Stomach (tissue), 9 donors: ENCODE data around the gene F7. TPM values are rescaled to one million over a fixed set of nuclear protein-coding genes. Genes with fewer than 3 reads are reported as not detected.

Experiments
- DNase-seq, 2 donors: peaks; one replicate each; pipeline versions ENCODE4 v3.0.0 to v3.0.0-alpha.2; 2013 to 2019
- H3K27ac ChIP-seq, 5 donors: fragments of 200-600 bp in 4 of 5; sonication (generic) in 4 of 5; one replicate each; pipeline ENCODE4 v1.5.1; 2013 to 2019; ENCODE audit warnings: mild to moderate bottlenecking in 1 of 5, moderate library complexity in 1 of 5
- H3K27me3 ChIP-seq, 3 donors: fragments of 200-600 bp; sonication (generic); one replicate each; pipeline ENCODE4 v1.5.1; 2017 to 2019; ENCODE audit warnings: mixed run types in 1 of 3
- H3K36me3 ChIP-seq, 4 donors: fragments of 200-600 bp; sonication (generic); 1 replicate in 3 of 4; 2 replicates in 1 of 4; pipeline ENCODE4 v1.5.1; 2016 to 2019
- H3K4me1 ChIP-seq, 4 donors: fragments of 200-600 bp; sonication (generic); one replicate each; pipeline ENCODE4 v1.5.1; 2016 to 2019
- H3K4me3 ChIP-seq, 4 donors: fragments of 200-600 bp; sonication (generic) in 3 of 4; one replicate each; pipeline ENCODE4 v1.5.1; 2016 to 2019; ENCODE audit warnings: mild to moderate bottlenecking in 1 of 4
- H3K9me3 ChIP-seq, 4 donors: fragments of 200-600 bp; sonication (generic); one replicate each; pipeline ENCODE4 v1.5.1; 2016 to 2019
- EP300 ChIP-seq: sonication (generic); formaldehyde crosslinking; IDR thresholded peaks from one replicate; pipeline ENCODE4 v1.6.1; 2017; ENCODE audit warnings: antibody characterized with exemption
- POLR2A ChIP-seq, 4 donors: fragments of 450-650 bp; IDR thresholded peaks; one replicate each; pipeline ENCODE4 v1.6.1; 2016; ENCODE audit warnings: antibody characterized with exemption in 4 of 4, control low read depth in 2 of 4, mild to moderate bottlenecking in 1 of 4, moderate library complexity in 1 of 4
- POLR2AphosphoS5 ChIP-seq, 3 donors: sonication (generic); formaldehyde crosslinking; IDR thresholded peaks; one replicate each; pipeline ENCODE4 v1.6.1; 2016; ENCODE audit warnings: antibody characterized with exemption in 3 of 3
- WGBS, 5 donors: extraction: QIAGEN DNeasy Blood & Tissue Kit in 3 of 5; methylation state at CpG; one replicate each; pipeline versions ENCODE4 v1.1.5 to v1.1.7; 2013 to 2018; 5-methylcytosine and 5-hydroxymethylcytosine counted together
- intact Hi-C: fragments of 100-400 bp; cut with DNase I; formaldehyde crosslinking; loops from one replicate; pipeline ENCODE4 v1.15.1; 2023; ENCODE audit warnings: low total_unique reads
- polyA plus RNA-seq, 3 donors: library from polyadenylated mRNA; stranded (reverse); fragments of 200-250 nt; gene quantifications; one replicate each; pipeline ENCODE4 v1.2.3, GENCODE V29; 2013
- total RNA-seq, 5 donors: library from RNA; depleted of rRNA; stranded (reverse); fragments of >200 nt; gene quantifications; one replicate each; pipeline versions ENCODE4 v1.1.0 to v1.2.3, GENCODE V29; 2014 to 2016
- TF ChIP-seq, protein P1 (sequence below), 7 experiments: fragments of 450-650 bp in 4 of 7; fragments of 200-600 bp in 3 of 7; sonication (generic) in 3 of 7; IDR thresholded peaks; one replicate each; pipeline ENCODE4 v1.5.1; 2016 to 2019; ENCODE audit warnings: antibody characterized with exemption in 7 of 7, control low read depth in 2 of 7, mild to moderate bottlenecking in 1 of 7
- donor health status: healthy with polysubstance abuse.
- donor health status: Bipolar disorder and iron deficiency.
- donor health status: healthy.

Gene F7
- total and polyA plus RNA-seq, 8 donors = 0.10 TPM; not detected in 7

DNA sequence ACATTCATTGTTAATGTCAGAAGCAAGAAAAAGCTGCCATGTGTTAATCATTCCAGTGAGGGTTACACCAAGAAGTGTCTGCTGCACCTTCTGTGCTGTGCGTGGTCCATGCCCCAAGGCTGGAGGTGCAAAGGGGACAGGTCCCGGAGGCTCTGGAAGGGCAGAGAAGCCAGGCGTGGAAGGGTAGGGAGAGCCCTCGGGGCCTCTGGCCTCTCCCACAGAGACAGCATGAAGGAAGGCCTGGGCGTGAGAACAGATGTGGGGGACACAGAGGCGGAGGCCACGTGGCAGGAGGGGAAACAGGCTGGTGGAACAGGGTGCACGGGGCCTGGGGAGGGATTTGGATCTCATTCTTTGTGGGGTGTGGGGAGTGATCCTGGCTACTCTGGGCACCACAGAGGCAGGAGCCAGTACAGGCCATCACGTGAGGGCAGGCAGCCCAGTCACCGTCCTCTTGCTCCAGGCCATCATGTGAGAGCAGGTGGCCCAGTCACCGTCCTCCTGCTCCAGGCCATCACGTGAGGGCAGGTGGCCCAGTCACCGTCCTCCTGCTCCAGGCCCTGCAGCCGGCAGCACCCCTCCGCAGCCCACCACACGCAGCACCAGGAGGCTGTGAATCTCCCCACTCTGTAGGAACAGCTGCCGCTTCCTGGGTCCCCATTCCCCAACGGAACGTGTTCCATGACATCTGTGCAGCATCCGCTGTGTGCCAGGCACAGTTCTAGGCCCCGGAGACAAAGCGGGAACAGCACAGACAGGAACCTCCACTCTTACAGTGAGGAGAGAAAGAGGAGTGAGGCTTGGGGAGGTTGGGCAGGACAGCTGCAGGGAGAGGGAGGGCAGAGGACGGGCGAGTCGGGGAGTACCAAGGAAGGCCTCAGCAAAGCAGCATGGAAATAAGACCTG lies 10.2 kb upstream of the F7 start:
- TF ChIP-seq POLR2A (IDR thresholded peaks at IDR 0.05) = no peak
- 90 to 93% (median 91%) methylated on average over 22 to 25 of the region's 25 CpGs for WGBS, 5 donors
- Histone ChIP-seq H3K27me3 (peaks cover 0 to 34% (median 0%) of the 10 kb centered on the region in 3 donors), H3K4me1 (no peaks in the 10 kb centered on the region), H3K27ac (no peak overlapping the region), H3K4me3 (no peak overlapping the region), H3K36me3 (peaks cover 0 to 40% (median 26%) of the 10 kb centered on the region in 4 donors), H3K9me3 (no peaks in the 10 kb centered on the region)
- DNase-seq = no peak
- intact Hi-C loops = no loop called here

DNA sequence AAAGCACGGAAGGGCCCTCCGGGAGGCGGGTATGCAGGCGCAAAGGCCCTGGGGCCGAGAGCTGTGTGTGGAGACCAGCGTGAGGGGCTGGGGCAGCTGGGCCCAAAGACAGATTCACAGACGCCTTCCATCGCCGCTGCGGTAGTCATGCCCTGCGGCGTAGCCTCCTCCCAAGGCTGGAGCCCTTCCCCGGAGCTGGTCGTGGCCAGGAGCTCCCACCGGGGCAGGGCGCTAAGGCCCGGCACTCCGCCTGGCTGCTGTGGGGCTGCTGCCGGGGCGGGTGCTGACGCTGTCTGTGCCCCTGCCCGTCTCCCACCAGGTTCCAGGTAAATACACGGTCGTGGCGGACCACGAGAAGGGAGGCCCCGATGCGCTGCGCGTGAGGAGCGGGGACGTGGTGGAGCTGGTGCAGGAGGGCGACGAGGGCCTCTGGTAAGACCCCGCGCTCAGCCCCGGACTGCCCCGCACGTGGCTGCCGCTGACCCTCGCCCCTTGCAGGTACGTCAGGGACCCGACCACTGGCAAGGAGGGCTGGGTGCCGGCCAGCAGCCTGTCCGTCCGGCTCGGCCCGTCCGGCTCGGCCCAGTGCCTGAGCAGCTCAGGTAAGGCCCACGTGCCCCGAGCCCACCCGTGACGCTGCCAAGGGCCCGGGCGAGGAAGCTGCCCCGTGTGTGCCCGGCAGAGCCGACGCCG lies 9.4 kb upstream of the F7 start:
- no peak overlapping the region for H3K27ac ChIP-seq
- peaks cover 0 to 32% (median 19%) of the 10 kb centered on the region in 4 donors for H3K36me3 ChIP-seq
- WGBS, 5 donors = 91 to 94% (median 93%) methylated on average over 51 to 61 of the region's 61 CpGs
- H3K27me3 ChIP-seq = peaks cover 0 to 34% (median 0%) of the 10 kb centered on the region in 3 donors
- no peaks in the 10 kb centered on the region for H3K4me1 ChIP-seq
- no peak for TF ChIP-seq EP300
- TF ChIP-seq POLR2A (IDR thresholded peaks at IDR 0.05) = no peak
- no peak for TF ChIP-seq POLR2AphosphoS5 (IDR thresholded peaks at IDR 0.05)
- TF ChIP-seq, protein P1, sequence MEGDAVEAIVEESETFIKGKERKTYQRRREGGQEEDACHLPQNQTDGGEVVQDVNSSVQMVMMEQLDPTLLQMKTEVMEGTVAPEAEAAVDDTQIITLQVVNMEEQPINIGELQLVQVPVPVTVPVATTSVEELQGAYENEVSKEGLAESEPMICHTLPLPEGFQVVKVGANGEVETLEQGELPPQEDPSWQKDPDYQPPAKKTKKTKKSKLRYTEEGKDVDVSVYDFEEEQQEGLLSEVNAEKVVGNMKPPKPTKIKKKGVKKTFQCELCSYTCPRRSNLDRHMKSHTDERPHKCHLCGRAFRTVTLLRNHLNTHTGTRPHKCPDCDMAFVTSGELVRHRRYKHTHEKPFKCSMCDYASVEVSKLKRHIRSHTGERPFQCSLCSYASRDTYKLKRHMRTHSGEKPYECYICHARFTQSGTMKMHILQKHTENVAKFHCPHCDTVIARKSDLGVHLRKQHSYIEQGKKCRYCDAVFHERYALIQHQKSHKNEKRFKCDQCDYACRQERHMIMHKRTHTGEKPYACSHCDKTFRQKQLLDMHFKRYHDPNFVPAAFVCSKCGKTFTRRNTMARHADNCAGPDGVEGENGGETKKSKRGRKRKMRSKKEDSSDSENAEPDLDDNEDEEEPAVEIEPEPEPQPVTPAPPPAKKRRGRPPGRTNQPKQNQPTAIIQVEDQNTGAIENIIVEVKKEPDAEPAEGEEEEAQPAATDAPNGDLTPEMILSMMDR (IDR thresholded peaks at IDR 0.05) = no peak
- no peak overlapping the region for H3K4me3 ChIP-seq
- intact Hi-C loops = no loop called here
- no peaks in the 10 kb centered on the region for H3K9me3 ChIP-seq
- DNase-seq = no peak

DNA sequence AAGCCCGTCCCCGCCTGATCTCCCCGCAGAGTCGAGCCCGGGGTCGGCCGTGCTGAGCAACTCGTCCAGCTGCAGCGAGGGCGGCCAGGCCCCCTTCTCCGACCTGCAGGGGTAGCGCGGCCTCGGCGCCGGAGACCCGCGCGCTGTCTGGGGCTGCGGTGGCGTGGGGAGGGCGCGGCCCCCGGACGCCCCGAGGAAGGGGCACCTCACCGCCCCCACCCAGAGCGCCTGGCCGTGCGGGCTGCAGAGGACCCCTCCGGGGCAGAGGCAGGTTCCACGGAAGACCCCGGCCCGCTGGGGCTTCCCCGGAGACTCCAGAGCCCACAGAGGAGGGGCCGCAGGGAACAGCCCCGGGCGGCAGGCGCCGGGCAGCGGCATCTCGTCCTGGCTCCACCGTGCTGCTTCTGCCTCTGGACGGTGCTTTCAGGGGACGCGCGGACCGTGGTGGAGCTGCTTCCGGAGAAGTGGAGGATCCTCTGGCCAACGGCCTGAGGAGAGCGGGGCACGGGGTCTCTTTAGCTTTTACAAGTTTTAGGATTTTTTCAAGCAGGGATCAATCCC lies 8.8 kb upstream of the F7 start:
- WGBS, 5 donors = 85 to 94% (median 93%) methylated on average over 11 to 52 of the region's 52 CpGs

GRCh38 chr13:113097651-113098050 lies 7.9 kb upstream of the F7 start:
- TF ChIP-seq POLR2AphosphoS5 (IDR thresholded peaks at IDR 0.05) (no peak), EP300 (no peak), POLR2A (IDR thresholded peaks at IDR 0.05) (no peak)
- TF ChIP-seq, protein P1 (IDR thresholded peaks at IDR 0.05) = no peak
- no peaks in the 10 kb centered on the region for H3K9me3 ChIP-seq
- DNase-seq = no peak
- intact Hi-C loops = no loop called here
- H3K4me1 ChIP-seq = no peaks in the 10 kb centered on the region
- no peak overlapping the region for H3K27ac ChIP-seq
- H3K4me3 ChIP-seq = no peak overlapping the region
- 83 to 91% (median 88%) methylated on average over 7 of the region's 7 CpGs for WGBS, 5 donors
- peaks cover 0 to 34% (median 0%) of the 10 kb centered on the region in 3 donors for H3K27me3 ChIP-seq
- H3K36me3 ChIP-seq = peaks cover 0 to 26% (median 16%) of the 10 kb centered on the region in 4 donors

More for the DNA sequence above, 8.8 kb upstream of the F7 start:
- TF ChIP-seq POLR2AphosphoS5 (IDR thresholded peaks at IDR 0.05) = no peak
- no peak for TF ChIP-seq EP300
- TF ChIP-seq POLR2A (IDR thresholded peaks at IDR 0.05) = no peak
- TF ChIP-seq, protein P1 (IDR thresholded peaks at IDR 0.05) = no peak
- Histone ChIP-seq H3K4me1 (no peaks in the 10 kb centered on the region), H3K4me3 (no peak overlapping the region), H3K27ac (no peak overlapping the region), H3K9me3 (no peaks in the 10 kb centered on the region), H3K36me3 (peaks cover 0 to 27% (median 16%) of the 10 kb centered on the region in 4 donors), H3K27me3 (peaks cover 0 to 34% (median 0%) of the 10 kb centered on the region in 3 donors)
- intact Hi-C loops = no loop called here
- no peak for DNase-seq
